ENCODE data around the gene PTPRM.

PTPRM gene

DNA sequence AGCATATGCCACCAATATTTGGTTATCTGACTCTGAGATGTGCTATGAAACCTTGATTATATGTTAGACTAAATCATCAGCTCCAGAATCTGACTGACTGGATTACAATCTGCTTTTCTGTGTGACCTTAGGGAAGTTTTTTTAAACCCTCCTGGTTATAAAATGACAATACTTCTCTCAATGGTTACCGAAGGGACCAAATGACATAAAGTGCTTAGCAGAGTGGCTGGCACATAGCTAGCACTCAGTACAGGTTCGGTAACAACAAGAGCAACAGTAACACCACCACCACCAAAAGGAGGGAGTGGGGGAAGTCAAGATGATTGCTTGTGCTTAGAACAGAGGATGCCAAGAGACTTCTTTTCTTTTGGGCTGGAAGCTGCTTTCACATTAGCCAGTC, 306.2 kb downstream of the PTPRM start:
- DNase-seq, result no peak

DNA sequence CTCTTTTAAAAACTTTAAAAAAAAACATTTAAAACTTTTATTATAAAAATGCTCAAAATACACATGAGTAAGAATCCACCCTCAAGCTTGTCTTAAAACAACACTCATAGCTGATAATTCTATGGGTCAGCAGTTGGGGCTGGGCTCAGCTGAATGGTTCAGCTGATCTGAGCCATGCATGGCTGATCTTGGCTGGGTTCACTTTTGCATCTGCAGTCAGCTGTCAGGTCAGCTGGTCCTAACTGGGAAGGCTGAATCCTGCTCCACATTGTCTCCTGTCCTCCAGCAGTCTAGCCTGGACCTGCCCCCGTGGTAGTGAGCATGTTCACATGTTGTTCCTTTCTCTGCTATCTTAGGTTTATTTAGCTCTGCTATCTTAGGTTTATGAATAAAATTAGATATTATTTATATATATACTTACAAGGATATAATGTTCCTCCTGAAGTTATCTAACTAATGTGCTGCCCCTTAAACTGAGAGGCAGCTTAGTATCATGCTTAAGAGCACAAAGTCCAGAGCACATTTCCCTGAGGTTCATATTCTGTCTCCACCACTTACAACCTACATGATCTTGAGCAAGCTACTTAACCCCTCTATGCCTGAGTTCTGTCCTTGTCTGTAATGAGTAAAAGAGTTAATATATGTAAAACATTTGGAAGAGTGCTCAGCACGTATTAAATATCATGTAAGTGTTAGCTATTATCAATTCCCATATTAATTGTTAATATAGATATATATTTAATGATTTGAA, 309.4 kb downstream of the PTPRM start:
- no peak for DNase-seq

DNA sequence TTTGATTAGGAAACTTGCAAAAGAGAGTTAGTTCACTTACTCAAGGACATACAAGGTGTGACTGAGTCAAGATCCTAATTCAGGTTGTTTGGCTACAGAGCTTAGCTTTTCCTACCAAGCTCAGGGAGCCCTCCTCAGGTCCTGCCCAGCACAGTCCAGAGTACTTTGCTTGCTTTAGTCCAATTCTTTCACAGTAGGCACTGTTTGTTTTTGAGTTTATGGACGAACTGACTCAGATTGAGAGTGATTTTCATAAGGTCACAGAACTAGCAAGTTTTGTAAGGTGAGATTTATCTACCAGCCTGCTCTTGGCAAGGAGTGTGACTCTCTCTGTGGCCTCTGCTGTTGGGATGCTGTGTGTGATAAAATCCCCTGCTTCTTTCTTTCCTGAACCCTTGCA, 310.5 kb downstream of the PTPRM start:
- peak; percentile 6 for DNase-seq

DNA sequence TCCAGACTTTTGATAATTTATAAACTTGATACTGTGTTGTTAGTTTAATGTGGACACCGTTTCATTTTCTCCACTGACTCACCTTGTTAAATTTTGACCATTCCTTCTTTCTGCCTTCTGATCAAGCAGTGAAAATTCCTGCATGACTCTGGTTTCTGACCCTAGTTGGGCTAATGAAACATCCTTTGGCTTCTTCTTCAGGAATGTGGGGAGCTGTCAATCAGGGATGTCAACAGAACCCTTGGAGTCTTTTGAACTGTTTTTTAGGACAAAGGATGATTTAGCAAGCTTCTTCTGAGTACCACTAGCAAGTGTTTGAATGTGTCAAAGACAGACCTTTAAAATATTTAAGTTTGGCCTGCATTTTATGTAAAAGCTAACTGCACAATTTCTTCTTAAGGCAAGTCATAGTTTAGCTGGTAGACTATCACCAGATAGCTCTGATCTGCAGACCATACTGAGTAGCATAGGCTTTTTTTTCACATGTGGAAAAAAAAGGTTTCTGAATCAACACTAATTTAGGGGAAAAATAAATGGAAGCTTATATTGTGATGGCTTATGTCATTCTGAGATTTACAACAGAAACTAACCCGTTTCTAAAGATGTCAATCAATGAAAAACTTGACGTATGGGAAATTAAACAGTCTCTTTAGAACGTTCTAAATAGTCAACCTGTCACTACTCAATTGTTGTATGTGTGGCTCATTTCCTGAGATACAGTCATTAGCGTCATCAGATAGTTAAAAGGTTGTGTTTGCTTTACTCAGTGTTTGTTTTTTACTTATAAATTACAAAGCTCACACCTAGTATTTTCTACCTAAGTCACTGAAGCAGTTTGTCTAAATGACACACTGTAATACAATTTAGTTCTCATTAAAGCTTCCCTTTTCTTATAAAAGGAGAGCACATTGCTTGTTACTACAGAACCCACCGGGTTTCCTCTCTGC, 311.4 kb downstream of the PTPRM start:
- DNase-seq, result no peak

DNA sequence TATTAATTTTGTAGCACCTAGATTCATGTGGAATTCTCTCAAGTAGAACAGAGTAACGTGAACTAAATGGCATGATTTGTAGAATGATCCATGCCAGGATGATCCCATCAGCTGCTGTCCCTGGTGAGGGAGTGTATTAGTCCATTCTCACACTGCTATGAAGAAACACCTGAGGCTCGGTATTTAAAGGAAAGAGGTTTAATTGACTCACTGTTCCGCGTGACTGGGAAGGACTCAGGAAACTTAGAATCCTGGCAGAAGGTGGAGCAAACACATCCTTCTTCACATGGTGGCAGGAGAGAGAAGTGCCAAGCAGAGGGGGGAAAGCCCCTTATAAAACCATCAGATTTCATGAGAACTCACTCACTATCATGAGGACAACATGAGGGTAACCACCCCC, 312.6 kb downstream of the PTPRM start:
- DNase-seq, result no peak

DNA sequence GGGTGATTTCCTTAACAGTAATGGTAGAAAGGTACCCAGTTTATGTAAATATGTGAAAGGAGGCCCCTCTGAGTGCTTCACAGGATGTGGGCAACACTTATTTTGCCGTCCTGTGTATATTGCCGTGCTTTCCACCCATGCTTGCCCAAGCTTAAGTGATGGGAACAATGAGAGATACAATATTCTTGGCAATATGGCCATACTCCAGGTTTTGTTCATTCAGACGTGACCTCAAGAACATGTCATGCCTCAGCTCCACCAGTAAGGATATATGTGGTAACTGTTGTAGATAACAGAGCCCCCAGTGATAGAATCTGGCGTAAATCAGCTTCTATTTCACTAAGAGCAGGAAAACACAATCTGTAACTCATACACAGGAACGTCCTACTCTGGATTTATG, 318.7 kb downstream of the PTPRM start:
- DNase-seq, result no peak

DNA sequence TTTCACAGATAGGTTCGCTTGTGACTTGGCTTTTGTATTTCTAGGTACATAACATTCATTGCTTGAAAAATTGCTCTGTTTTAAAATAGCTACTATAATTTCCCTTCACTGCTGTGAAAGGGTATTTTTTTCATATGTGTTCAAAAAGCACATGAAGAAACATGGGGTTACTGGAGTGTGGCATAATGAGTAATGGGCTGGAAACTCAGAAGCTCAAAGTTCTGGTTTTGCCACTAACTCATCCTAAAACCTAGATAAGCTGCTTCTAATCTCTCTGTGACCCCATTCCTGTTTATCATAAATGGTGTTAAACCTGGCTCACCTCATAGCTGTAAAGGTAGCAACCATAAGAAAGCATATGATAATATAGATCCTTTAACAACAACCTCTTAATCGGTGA, 319.3 kb downstream of the PTPRM start:
- no peak for DNase-seq

DNA sequence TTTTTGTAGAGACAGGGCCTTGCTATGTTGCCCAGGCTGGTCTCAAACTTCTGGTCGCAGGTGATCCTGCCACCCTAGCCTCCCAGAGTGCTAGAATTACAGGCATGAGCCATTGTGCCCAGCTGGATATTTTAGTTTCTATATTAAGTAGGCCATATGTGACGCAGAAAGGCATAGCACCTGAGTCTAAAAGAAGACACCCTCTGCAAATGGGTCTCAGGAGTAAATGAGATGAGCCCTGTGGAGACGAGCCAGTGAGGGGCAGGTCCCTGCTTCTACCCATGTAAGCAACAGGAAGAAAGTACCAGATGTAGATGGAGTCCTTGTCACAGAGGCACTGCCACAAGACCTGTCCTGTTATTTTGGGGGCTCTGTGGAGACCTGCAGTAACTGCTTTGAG, 322.4 kb downstream of the PTPRM start:
- DNase-seq, result no peak

DNA sequence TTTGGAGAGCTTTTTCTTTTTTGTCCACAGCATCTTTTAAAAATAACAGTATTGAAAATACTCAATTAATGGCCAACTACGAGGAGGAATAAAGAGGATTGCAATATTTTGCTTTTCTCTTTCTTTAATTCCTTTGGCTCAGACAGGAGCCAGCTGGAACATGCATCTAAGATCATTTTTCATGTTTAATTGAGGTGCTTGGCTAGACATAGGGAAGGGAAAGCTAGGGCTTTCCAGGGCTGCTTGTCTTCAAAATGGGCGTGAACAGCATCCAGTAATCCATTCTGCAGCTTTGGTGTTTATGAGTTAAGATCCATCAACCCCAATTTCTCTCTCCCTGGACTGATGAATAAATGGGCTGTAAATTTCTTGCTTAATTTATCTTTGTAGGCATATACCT, 323.0 kb downstream of the PTPRM start:
- DNase-seq, result no peak

DNA sequence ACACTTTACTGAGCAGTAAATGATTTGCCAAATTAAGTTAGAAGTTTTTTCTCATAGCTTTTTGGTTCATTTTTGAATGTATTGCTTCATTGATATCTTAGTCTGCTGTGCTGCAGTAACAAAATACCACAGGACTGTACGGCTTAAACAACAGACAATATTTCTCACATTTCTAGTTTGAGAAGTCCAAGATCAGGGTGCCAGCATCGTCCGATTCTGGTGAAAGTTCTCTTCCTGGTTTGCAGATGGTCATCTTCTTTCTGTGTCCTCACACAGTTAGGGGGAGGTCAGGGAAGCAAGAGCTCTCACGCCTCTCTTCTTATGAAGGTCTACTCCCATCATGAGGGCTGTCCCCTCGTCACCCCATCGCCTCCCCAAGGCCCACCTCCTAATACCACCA, 325.4 kb downstream of the PTPRM start:
- no peak for DNase-seq

DNA sequence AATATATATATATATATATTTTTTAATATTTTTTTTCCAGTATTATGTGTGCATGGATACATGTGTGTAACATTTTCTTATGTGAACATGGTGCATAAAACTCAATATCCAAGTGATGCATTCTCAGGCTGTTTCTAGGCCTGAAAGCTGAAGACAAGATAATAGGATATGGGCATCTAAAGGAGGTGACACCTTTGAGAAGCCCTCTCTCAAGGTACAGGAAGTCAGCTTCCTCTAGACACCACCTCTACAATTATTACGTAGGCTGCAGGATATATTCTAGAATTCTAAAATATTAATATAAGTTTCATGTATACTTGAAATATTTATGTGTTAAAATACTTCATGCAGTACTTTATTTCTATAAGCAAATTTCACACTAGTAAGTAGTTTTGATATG, 327.5 kb downstream of the PTPRM start:
- DNase-seq, result no peak

DNA sequence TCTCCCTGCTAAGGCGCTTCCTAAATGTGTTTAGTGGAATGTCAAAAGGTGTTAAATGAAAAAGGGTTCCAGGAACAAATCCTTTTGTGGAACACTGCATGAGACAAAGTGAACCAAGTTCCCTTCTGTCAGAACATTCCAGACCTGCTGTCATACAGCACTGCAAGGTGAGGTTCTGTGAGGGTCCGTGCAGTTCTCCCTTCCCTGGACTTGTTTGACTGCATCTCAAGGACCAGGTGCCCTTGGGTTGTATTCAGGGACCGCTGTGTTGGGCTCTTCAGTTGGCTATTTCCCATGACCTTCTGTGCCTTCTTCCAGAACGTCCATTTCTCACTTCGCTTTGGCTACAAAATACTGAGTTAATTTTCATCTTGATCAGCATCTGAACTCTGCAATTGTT, 328.2 kb downstream of the PTPRM start:
- no peak for DNase-seq

DNA sequence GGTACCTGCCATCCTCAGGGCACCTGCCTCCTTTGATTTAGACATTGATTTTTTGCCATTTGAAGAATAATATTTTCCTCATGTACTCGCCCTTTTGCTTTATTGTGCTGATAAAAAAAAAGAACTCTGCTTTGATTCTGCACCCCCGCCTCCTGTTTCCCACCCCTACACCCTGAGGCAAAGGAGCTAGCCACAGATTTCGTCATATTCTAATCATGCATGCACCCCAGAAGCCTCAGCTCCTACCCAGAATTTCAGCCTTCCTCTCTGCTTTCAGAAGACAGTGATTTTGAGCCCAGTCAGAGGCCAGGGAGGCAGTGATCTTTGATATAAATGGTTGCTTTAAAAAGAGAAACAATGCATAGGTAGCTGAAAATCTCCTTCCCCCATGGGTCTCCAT, 329.0 kb downstream of the PTPRM start:
- no peak for DNase-seq

DNA sequence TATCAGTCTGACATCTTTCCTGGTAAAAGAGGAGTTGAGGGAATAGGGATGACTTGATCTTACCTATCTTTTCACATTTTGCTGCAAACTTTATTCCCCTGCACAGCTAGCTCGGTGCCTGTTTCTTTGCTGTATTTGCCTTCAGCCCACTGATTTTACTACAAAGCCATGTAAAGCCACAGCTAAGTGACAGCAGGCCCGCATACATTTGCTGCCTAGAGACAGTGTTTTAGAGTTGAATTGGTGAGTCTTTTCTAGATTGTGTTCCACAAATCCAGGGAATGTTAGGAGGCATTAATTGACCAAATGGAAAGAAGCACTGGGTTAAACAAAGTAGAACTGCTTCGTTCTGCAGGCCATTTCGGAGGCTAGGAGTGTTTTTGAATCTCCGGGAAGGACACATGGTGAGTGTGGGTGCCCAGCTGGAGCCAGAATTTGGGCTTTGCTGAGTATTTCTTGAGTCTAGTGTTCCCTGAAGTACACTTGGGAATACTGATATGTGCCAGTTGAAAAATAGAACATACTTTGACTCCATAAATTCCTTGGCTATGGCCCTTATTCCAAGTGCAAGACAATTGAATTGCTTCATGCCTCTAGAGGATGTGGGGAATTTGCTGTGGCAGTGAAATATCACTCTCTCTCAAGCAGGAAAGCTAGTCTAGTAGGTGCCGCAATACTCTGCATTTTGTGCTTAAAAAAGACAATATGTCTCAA, 329.8 kb downstream of the PTPRM start:
- no peak for DNase-seq

DNA sequence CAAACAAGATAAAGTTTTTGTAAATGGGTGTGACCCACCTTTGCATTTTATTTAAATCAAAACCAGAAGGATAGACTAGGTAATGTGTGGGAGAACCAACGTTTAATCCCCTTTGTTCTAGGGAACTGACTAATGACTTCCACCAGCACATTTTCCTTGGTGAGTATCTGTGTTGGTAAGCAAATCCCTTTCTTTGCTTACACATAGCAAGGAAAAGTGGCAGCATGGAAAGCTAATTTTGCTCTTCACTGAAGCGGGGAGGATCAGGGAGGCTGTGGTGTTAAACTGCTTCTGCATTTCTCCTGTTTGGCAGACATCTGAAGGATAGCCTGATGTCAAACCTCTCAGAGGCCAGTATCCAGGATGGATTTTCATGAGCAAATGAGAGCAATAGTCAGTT, 331.1 kb downstream of the PTPRM start:
- DNase-seq, result no peak

DNA sequence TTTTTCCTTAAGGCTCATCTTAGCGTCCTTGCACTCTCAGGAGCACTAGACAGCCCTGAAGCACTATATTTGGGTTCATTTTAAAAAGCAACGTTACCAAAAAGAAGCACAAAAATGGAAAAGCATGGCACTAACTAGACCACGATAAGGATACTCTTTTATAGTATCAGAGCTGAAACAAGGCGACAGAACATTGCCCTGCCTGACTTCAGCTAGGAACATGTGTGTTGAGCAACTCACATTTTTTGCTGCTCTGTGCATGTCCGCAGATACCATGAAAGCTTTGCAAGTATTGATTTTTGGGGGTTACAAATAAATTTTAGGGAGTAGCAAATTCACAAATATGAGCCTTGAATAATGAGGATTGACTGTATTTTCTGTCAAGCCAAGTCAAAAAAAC, 332.0 kb downstream of the PTPRM start:
- DNase-seq, result no peak

DNA sequence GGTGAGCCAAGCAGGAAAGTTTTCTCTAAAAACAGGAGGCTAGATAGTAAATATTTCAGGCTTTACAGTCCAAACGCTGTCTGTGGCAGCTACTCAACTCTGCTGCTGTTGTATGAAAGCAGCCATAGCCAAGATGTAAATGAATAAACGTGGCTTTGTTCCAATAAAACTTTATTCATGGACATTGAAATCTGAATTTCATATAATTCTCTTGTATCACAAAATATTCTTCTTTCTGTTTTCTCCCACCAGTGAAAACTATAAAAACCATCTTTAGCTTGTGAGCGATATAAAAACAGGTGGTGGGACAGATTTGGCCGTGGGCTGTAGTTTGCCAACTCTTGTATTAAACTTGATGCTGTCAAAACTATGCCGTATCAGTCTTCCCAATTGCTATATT, 333.0 kb downstream of the PTPRM start:
- no peak for DNase-seq

DNA sequence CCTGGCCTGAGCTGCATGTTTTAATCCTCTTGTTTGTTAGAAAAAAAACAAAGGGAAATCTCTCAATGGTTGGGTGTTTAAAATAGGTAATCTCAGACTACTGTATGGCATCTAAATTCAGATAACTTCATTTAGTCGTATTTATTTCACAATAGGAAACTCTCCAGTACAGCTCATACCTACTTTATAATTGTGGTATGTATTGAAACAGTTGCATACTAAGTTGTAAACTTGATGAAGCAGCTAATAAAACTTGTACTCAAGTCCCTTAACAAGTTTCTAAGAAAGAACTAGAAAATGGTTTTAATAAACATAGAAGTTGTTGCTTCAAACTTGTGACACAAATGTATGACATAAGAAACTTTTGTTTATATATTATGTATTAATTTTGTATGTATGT, 334.5 kb downstream of the PTPRM start:
- peak; percentile 36 for DNase-seq

DNA sequence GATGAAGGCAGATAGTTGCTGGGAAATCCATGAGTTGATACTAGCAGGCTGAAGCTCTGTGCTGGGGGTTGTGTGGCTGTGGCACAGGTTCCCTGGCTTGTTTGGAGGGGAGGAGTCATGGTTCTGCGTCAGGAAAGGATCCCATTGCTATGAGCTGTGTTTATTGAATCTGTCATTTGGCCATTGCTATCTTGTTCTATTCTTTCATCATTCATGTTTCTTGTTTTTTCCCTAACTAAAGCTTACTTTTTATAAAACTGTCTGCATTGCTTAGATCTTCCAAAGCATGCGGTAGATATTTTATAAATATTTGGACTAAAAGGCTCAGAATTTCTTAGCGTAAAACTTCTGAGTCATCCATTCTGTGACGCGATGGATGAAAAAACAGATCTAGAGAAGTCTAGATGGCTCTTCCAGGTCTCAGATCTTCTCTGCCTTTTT, 335.3 kb downstream of the PTPRM start:
- DNase-seq, result peak; percentile 88

DNA sequence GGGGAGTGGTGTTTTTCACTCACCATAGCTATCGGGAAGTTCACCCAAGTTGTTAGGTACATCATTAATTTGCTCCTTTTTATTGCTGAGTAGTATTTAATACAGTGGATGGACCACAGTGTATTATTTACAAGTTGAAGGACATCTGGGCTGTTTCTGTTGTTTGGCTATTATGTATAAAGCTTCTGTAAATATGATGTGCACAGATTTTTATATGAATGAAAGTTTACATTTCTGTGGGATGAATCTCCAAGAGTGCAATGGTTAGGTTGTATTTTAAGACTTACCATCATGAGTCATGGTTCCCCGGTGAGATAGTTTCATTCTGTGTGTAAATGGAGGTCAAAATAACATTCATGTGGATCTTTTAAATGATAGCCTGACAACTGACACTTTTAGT, 337.4 kb downstream of the PTPRM start:
- DNase-seq, result peak; percentile 90

DNA sequence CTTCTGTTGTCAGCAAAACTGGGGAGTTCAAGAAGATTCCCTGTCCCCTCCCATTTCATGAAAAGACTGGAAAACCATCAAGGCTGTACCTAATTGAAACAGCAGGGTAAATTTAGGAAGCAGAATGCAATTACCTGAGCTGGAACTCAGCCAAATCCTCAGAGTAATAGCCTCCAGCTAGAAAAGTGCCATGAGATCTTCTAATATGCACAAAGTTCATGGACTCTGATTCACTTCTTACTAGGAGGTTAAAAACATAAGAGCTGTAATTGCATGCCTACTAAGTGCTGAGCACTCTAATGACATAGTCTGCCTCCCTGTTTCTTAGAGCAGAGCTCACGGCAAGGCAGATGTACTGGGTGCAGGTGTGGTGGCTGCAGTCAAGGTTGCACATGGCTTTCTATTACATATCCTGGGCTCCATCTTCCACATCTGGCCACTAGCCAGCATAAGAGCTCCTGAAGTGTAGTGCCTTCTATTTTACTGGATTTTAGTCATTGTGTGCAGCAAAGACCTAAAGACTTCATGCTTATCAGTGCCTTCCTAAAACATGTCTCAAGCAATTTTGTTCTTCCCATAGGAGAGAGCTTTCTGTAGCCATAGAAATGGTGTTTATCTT, 341.7 kb downstream of the PTPRM start:
- no peak for DNase-seq

DNA sequence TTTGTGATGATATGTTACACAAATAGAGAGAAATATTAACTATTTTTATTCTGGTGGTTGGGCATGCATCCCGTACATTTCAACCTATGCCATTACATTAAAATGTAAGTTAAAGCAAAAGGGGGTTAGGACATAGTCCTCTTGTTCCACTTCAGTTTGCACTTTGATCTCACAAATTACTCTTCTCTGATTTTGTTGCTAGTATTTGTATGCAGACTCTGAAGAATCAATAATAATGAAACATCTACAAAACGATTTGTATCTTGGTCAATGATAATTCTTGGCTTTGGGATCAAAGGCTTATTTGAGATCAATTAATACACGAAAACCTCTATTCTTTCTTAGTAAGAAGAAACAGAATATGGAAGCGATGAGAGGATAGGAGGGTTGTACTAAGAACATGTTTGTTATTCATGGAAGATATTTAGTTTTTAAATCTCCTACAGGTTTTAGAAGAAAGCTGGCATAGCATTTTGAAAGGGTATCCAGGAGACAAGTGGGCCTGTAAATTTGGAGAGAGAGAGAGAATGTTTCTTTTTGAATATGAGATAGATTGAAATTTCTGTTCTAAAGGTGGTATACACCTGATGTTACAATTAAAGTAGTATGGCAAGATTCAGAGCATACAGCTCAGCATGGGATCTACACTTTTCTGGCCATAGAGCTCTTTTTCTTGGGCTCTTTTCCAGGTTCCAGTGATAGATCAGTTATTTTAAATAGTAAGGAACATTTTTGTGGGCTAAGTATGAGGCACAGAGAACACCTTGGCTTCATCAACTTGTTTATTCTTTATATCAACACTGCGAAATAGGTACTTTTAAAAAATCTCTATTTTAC, 347.9 kb downstream of the PTPRM start:
- no peak for DNase-seq
